Esophagus squamous epithelium (tissue), 4 donors: ENCODE measurements around the gene RIMS3.

Experiments
- POLR2A ChIP-seq, 4 donors: fragments of 450-650 bp; IDR thresholded peaks; one replicate each; pipeline ENCODE4 v1.6.1; 2017; ENCODE audit warnings: antibody characterized with exemption in 4 of 4, mild to moderate bottlenecking in 4 of 4, moderate library complexity in 3 of 4
- TF ChIP-seq, protein P1 (sequence below), 6 experiments: fragments of 450-650 bp in 4 of 6; fragments of 200-600 bp in 2 of 6; sonication (generic) in 2 of 6; IDR thresholded peaks; one replicate each; pipeline ENCODE4 v1.5.1; 2016 to 2019; ENCODE audit warnings: antibody characterized with exemption in 6 of 6, mild to moderate bottlenecking in 4 of 6, moderate library complexity in 4 of 6

DNA sequence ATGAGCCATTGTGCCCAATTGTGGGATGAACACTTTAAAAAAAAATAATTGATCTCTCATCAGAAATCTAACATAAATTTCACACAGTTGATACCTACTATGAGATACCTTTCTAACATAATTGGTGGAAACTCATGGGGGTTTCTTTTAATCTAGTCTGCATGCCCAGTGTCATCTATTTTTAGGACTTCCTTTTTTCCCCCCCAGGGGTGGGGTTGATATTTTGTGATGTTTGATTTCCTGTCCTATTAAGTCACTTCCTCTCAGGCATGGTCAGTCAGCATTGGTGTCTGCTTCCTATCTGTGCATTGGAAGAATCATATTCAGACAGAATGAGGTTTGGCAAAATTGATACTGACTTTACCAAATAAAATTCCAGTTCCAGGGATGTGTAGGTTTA, 47.5 kb upstream of the RIMS3 start:
- TF ChIP-seq POLR2A (IDR thresholded peaks at IDR 0.05): no peak
- TF ChIP-seq, protein P1, sequence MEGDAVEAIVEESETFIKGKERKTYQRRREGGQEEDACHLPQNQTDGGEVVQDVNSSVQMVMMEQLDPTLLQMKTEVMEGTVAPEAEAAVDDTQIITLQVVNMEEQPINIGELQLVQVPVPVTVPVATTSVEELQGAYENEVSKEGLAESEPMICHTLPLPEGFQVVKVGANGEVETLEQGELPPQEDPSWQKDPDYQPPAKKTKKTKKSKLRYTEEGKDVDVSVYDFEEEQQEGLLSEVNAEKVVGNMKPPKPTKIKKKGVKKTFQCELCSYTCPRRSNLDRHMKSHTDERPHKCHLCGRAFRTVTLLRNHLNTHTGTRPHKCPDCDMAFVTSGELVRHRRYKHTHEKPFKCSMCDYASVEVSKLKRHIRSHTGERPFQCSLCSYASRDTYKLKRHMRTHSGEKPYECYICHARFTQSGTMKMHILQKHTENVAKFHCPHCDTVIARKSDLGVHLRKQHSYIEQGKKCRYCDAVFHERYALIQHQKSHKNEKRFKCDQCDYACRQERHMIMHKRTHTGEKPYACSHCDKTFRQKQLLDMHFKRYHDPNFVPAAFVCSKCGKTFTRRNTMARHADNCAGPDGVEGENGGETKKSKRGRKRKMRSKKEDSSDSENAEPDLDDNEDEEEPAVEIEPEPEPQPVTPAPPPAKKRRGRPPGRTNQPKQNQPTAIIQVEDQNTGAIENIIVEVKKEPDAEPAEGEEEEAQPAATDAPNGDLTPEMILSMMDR (IDR thresholded peaks at IDR 0.05): no peak
